ENCODE results near the gene TH. TPM values are rescaled to one million over a fixed set of nuclear protein-coding genes. Genes with fewer than 3 reads are reported as not detected.

The TH gene
- total and polyA plus RNA-seq, 2 of the 4 experiments (the other 2 are of a cell fraction): 0.10 TPM; not detected in 1

DNA sequence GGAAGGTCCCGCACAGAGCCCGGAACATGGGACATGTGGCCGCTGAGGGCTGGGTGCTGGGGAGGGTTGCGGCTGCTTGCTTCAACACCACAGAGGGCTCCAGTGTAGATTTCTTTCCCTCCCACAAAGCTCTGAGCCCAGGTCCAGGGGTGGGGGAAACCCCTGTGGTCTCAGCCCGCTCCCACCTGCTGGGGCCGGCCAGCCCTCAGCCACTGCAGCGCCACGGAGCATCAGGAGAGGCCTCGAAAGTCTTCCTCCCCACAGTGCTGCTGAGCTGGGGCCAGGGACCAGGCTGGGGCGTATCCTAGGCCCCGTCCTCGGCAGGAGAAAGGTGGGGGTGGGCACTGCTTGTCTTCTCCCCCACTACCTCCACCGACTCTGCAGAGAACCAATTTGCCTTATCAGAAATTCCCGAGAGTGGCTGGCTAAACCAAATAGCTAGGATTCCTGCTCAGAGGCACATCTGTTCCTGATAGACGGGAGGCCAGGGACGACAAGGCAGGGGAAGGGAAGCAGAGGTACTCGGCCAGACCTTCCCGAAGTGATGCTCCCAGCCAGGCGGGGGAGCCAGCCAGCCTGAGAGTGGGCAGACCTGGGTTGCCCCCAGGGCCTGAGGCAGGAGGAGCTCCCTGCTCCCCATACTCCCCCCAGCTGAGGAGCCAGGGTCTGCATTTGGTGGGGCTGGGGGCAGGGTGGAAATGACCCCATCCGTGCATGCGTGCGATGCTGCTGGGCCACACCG lies 51.1 kb downstream of the TH start:
- H3K23ac ChIP-seq (ENCODE audit: low read depth, low read length): no peak overlapping the region
- POLR2A ChIA-PET (ENCODE audit: unreplicated experiment): no interaction called here
- H3K14ac ChIP-seq (replicated peaks; ENCODE audit: low read depth, low read length): no peak overlapping the region
- no peak overlapping the region for H3K18ac ChIP-seq (ENCODE audit: low read depth, low read length)
- no peaks in the 10 kb centered on the region for H3K9me1 ChIP-seq (ENCODE audit: insufficient read depth, low read length)
- DNase-seq (no peak), ATAC-seq (ENCODE audit: low read depth) (peak; percentile 21; the same call in 1 of the 2 replicates)
- BruUV-seq (replicated peaks): no TSS peak
- H3K4me2 ChIP-seq (ENCODE audit: low read depth, low read length): no peak overlapping the region
- intact Hi-C loops (cut with micrococcal nuclease): loop anchor here (5.0 kb wide), 1 partner anchor 43 kb away; no protein-coding TSS in a partner anchor
- no peaks in the 10 kb centered on the region for H3K79me1 ChIP-seq (ENCODE audit: low read depth in 1 of 2, low read length in 2 of 2)
- no peak overlapping the region for H3K9ac ChIP-seq (ENCODE audit: low read depth, low read length)
- H3K36me3 ChIP-seq (ENCODE audit: control insufficient read depth, insufficient read depth, low read length): no peaks in the 10 kb centered on the region
- no peak overlapping the region for H3K27ac ChIP-seq (ENCODE audit: insufficient read depth, low read length)
- peak overlapping the region; percentile 67 for H2AFZ ChIP-seq (replicated peaks; ENCODE audit: low read length, poor library complexity)
- peaks cover 21% of the 10 kb centered on the region for H3K27me3 ChIP-seq (ENCODE audit: control insufficient read depth, insufficient read depth, low read length)
- no peak overlapping the region for H2AK5ac ChIP-seq (ENCODE audit: low read depth, low read length)
- no peak overlapping the region for H2BK15ac ChIP-seq (ENCODE audit: low read depth, low read length)
- dilution Hi-C loops (cut with HindIII; ENCODE audit: low sequenced_read_pairs, unreplicated experiment): no loop called here
- H4K8ac ChIP-seq (ENCODE audit: low read depth in 2 of 2, low read length in 2 of 2): no peak overlapping the region
- peaks cover 14% of the 10 kb centered on the region for H3K9me3 ChIP-seq (ENCODE audit: control insufficient read depth, insufficient read depth, low read length)
- no peak overlapping the region for H2BK120ac ChIP-seq (ENCODE audit: low read depth, low read length)
- H2BK20ac ChIP-seq (ENCODE audit: low read depth, low read length): no peak overlapping the region
- CTCF ChIA-PET: interaction anchor here (0.6 kb wide), 1 partner anchor 32 kb away, joined by 3 read pairs; no protein-coding TSS in a partner anchor
- in situ Hi-C loops (cut with MboI; ENCODE audit: low sequenced_read_pairs): no loop called here
- H3K56ac ChIP-seq (ENCODE audit: extremely low read depth, insufficient read depth, low read length): no peak overlapping the region
- no peak overlapping the region for H2BK5ac ChIP-seq (ENCODE audit: low read depth, low read length, poor library complexity, severe bottlenecking)
- 83% methylated on average over 1 of the region's 23 CpGs; no CpG with 5 or more reads in 1 of the 2 experiments for whole genome bisulfite sequencing, 2 experiments (ENCODE audit: extremely low coverage in 2 of 2, insufficient read length in 1 of 2)
- H3K4me1 ChIP-seq (ENCODE audit: control insufficient read depth, insufficient read depth, low read length): peaks cover 11% of the 10 kb centered on the region
- H3K4ac ChIP-seq (ENCODE audit: low read depth, low read length): no peak overlapping the region
- no peak overlapping the region for H3K4me3 ChIP-seq (ENCODE audit: insufficient read depth, low read depth, low read length)
- no peak overlapping the region for H2AK9ac ChIP-seq (replicated peaks; ENCODE audit: low read depth, low read length, poor library complexity)
- H4K91ac ChIP-seq (ENCODE audit: insufficient read depth, low read depth, low read length): no peak overlapping the region
- H4K5ac ChIP-seq (ENCODE audit: low read depth, low read length): no peak overlapping the region
- H4K20me1 ChIP-seq (ENCODE audit: insufficient read depth, low read length): no peaks in the 10 kb centered on the region
- TF ChIP-seq NFE2L2 (IDR thresholded peaks at IDR 0.05; ENCODE audit: low read depth, low read length): no peak
- no peak for TF ChIP-seq RCOR1 (IDR thresholded peaks at IDR 0.05; ENCODE audit: insufficient replicate concordance, low read length)
- TF ChIP-seq MAFK (IDR thresholded peaks at IDR 0.05; ENCODE audit: low read depth, low read length): no peak
- no peak for TF ChIP-seq CEBPB (IDR thresholded peaks at IDR 0.05; ENCODE audit: low read depth, low read length)
- TF ChIP-seq CHD1 (IDR thresholded peaks at IDR 0.05; ENCODE audit: low read depth, low read length): no peak
- TF ChIP-seq POLR2A (IDR thresholded peaks at IDR 0.05; ENCODE audit: low read depth, low read length): no peak
- TF ChIP-seq RAD21 (IDR thresholded peaks at IDR 0.05; ENCODE audit: low read length): no peak
- no peak for TF ChIP-seq MAZ (IDR thresholded peaks at IDR 0.05; ENCODE audit: borderline replicate concordance, low read depth, low read length)
- no peak for TF ChIP-seq RFX5 (IDR thresholded peaks at IDR 0.05; ENCODE audit: low read depth, low read length)
- TF ChIP-seq FOS (IDR thresholded peaks at IDR 0.05; ENCODE audit: low read depth, low read length): no peak
- TF ChIP-seq CTCF (conservative IDR thresholded peaks at IDR 0.05; ENCODE audit: low read depth, low read length): no peak
- TF ChIP-seq ELK1 (IDR thresholded peaks at IDR 0.05; ENCODE audit: borderline replicate concordance, low read depth, low read length): no peak
- no peak for TF ChIP-seq USF2 (IDR thresholded peaks at IDR 0.05; ENCODE audit: low read depth, low read length)
- no peak for TF ChIP-seq BHLHE40 (IDR thresholded peaks at IDR 0.05; ENCODE audit: low read depth, low read length)
- TF ChIP-seq SMC3 (IDR thresholded peaks at IDR 0.05; ENCODE audit: low read depth, low read length): no peak
